ENCODE results near the gene APMAP. TPM values are rescaled to one million over a fixed set of nuclear protein-coding genes. Genes with fewer than 3 reads are reported as not detected.

APMAP gene
- total RNA-seq, 1 donor from 2014 or later: 76.3 TPM

DNA sequence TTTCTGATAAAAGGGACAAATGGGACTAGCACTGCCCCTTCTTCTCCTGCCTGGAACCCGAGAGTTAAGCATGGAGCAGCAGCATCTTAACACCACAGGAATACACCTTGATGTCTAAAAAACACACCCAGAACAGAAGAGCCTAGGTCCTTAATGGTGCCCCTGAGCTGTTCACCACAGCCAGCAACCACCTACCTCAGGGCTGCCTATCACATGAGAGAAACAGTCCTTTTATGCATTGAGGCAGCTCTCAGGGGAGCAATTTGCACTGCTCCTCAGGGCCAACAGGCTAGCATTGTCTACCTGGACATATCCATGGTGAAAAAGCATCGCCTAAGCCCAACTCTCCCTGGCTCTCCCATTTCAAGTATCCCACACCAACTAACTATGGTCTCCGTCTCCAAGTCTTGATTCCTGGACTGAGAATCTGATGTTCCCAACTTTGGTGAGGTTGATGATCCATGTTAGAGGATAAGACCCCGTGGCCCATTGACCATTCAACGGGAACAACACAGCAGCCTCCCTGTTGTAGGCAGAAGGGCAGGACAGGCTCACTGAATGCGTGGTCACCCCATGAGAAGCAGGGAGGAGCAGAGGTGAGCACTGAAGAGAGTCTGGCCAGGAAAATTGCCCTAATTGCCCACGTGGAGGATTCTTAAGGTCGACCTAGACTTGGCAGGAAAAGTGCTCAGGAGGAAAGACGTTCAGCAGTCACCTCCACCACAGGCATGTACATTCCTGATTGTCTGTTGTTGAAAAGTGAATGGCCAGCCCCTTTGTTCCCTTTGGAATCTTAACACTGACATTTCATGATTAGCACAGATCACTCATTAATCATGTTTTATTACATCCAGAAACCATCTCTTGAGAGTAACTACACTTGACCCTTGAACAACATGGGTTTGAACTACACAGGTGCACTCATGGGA, 4.2 kb upstream of the APMAP start:
- no peak for TF ChIP-seq CTCF (IDR thresholded peaks at IDR 0.05)
- Mint-ChIP-seq H3K27me3 (ENCODE audit: unreplicated experiment) (peaks cover 25% of the 10 kb centered on the region), H3K27ac (ENCODE audit: unreplicated experiment) (no peak overlapping the region), H3K4me1 (ENCODE audit: unreplicated experiment) (peaks cover 38% of the 10 kb centered on the region), H3K9me3 (ENCODE audit: unreplicated experiment) (no peaks in the 10 kb centered on the region), H3K4me3 (ENCODE audit: unreplicated experiment) (no peak overlapping the region), H3K36me3 (ENCODE audit: unreplicated experiment) (no peaks in the 10 kb centered on the region)
- DNase-seq (ENCODE audit: extremely low spot score, unreplicated experiment): peak; percentile 48

DNA sequence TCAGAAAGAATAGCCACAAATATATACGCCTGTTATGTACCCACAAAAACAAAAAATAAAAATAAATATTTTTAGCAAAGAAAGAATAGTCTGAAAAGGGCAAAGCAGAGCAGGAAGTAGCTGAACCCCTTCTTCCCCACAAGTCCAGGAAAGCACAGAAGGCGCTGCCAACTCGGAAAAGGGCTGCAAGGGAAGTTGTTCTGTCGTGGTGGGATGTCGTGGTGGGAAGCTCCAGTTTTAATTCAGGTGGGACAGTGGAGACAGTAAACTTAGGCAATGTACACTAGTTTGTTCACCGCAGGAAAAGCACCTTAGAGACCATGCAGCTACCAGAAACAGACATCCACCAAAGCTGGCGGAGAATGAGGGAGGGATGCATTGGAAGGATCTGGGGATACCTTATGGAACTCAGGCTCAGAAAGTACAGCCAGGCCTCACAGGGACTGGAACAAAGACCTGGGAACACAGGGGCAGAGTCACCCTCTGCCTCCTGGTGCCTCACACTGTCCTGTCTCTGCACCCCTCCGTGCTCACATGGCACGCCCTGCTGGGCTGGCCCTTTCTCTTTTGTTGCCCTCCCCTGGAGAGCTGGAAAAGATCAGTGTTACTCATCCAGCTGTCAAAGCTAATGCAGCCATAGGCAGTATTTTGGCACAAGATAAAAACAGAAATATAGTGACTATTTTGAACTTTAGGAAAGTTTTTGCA, 3.3 kb upstream of the APMAP start:
- Mint-ChIP-seq H3K4me3 (ENCODE audit: unreplicated experiment) (no peak overlapping the region), H3K4me1 (ENCODE audit: unreplicated experiment) (peaks cover 46% of the 10 kb centered on the region), H3K27me3 (ENCODE audit: unreplicated experiment) (peaks cover 25% of the 10 kb centered on the region), H3K27ac (ENCODE audit: unreplicated experiment) (no peak overlapping the region), H3K9me3 (ENCODE audit: unreplicated experiment) (no peaks in the 10 kb centered on the region), H3K36me3 (ENCODE audit: unreplicated experiment) (no peaks in the 10 kb centered on the region)
- DNase-seq (ENCODE audit: extremely low spot score, unreplicated experiment): peak; percentile 73
- TF ChIP-seq CTCF (IDR thresholded peaks at IDR 0.05): no peak

- no peak for TF ChIP-seq CTCF (IDR thresholded peaks at IDR 0.05)
- H3K4me3 Mint-ChIP-seq (ENCODE audit: unreplicated experiment): no peak overlapping the region
- DNase-seq (ENCODE audit: extremely low spot score, unreplicated experiment): peak; percentile 93
- peaks cover 42% of the 10 kb centered on the region for H3K4me1 Mint-ChIP-seq (ENCODE audit: unreplicated experiment)
- H3K9me3 Mint-ChIP-seq (ENCODE audit: unreplicated experiment): no peaks in the 10 kb centered on the region
- no peaks in the 10 kb centered on the region for H3K36me3 Mint-ChIP-seq (ENCODE audit: unreplicated experiment)
- peak overlapping the region; percentile 53 for H3K27ac Mint-ChIP-seq (ENCODE audit: unreplicated experiment)
- peaks cover 25% of the 10 kb centered on the region for H3K27me3 Mint-ChIP-seq (ENCODE audit: unreplicated experiment)
These were observed 2.2 kb upstream of the APMAP start for GRCh38 chr20:24994470-24995368.

GRCh38 chr20:24994186-24994465, 1.6 kb upstream of the APMAP start:
- no peak for DNase-seq (ENCODE audit: extremely low spot score, unreplicated experiment)
- Mint-ChIP-seq H3K36me3 (ENCODE audit: unreplicated experiment) (no peaks in the 10 kb centered on the region), H3K4me3 (ENCODE audit: unreplicated experiment) (no peak overlapping the region), H3K9me3 (ENCODE audit: unreplicated experiment) (no peaks in the 10 kb centered on the region), H3K27ac (ENCODE audit: unreplicated experiment) (no peak overlapping the region), H3K4me1 (ENCODE audit: unreplicated experiment) (peaks cover 42% of the 10 kb centered on the region), H3K27me3 (ENCODE audit: unreplicated experiment) (peaks cover 22% of the 10 kb centered on the region)
- no peak for TF ChIP-seq CTCF (IDR thresholded peaks at IDR 0.05)

Measured in osteocyte (in vitro differentiated cells).